Transverse colon (tissue), 3 donors: ENCODE results near the gene WDR86.

Source experiments
- POLR2A ChIP-seq: fragments of 450-650 bp; IDR thresholded peaks from one replicate; pipeline ENCODE4 v1.6.1; 2016; ENCODE audit warnings: antibody characterized with exemption, mild to moderate bottlenecking, moderate library complexity
- TF ChIP-seq, protein P1 (sequence below), 5 experiments: fragments of 200-600 bp in 3 of 5; fragments of 450-650 bp in 2 of 5; sonication (generic) in 3 of 5; IDR thresholded peaks; 1 replicate in 2 of 5; 2 replicates in 3 of 5; pipeline ENCODE4 v1.5.1; 2016 to 2017; ENCODE audit warnings: antibody characterized with exemption in 5 of 5, inconsistent platforms in 3 of 5, mild to moderate bottlenecking in 2 of 5, moderate library complexity in 1 of 5

DNA sequence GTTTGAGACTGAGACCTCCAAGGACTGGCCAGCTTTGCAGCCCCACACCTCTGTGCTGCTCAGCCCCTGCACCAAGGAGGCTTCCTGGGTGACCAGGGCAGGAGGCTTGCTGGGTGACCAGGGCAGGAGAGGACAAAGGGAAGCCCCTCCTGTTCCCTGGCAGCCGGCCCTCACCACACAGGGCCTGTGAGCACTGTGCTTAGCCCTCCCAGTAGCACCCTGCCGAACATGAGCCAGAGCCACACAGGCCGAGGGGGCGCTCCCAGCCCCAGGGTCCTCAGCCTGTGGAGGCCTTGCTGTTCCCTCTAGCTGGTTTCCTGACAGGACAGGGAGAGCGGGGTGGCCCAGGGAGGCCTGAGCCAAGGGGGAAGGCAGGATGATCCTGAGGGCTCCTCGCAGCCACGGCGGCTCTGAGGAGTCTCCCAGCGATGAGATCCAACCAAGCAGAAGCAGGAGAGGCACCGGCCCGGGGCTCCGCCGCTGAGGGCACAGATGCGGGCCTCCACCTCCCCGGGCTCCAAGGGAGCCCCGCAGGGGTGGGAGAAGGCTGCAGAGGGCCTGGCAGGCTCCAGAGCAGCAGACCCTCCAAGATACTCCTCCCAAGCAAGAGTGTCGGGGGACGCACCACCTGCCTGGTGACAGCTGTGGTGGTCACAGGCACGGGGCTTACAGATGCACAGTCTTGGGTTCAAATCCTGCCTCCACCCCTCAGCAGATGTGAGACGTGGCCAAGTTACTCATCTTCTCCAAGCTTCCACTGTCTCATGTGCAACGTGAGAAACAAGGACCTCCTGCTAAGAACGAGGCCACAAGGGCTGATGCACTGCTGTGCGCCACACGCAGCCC lies 22.5 kb downstream of the WDR86 start:
- no peak for TF ChIP-seq POLR2A
- TF ChIP-seq, protein P1, sequence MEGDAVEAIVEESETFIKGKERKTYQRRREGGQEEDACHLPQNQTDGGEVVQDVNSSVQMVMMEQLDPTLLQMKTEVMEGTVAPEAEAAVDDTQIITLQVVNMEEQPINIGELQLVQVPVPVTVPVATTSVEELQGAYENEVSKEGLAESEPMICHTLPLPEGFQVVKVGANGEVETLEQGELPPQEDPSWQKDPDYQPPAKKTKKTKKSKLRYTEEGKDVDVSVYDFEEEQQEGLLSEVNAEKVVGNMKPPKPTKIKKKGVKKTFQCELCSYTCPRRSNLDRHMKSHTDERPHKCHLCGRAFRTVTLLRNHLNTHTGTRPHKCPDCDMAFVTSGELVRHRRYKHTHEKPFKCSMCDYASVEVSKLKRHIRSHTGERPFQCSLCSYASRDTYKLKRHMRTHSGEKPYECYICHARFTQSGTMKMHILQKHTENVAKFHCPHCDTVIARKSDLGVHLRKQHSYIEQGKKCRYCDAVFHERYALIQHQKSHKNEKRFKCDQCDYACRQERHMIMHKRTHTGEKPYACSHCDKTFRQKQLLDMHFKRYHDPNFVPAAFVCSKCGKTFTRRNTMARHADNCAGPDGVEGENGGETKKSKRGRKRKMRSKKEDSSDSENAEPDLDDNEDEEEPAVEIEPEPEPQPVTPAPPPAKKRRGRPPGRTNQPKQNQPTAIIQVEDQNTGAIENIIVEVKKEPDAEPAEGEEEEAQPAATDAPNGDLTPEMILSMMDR (IDR thresholded peaks at IDR 0.05): no peak
